Caco-2 (cell line): Measurements from ENCODE around the gene ANKRD30A. TPM values are rescaled to one million over a fixed set of nuclear protein-coding genes. Genes with fewer than 3 reads are reported as not detected.
"Not testable (repeated sequence)": the region's sequence is repeated elsewhere in the genome, so short reads cannot be mapped to it uniquely, and the experiment has no call there.

Experiments
- BruUV-seq: library from RNA; stranded (reverse); fragments of 400-500 nt; replicated peaks from 2 replicates; lab custom pipeline; 2021; lab: Mats Ljungman, UMichigan
- CTCF ChIA-PET: fragments of 300-600 bp; sonication (Branson Sonifier 250); formaldehyde crosslinking; loops from one replicate; lab custom pipeline; 2022; ENCODE audit warnings: antibody characterized with exemption; lab: Charles Lee
- POLR2A ChIA-PET: fragments of 300-600 bp; sonication (Branson Sonifier 250); formaldehyde crosslinking; loops from one replicate; lab custom pipeline; 2022; ENCODE audit warnings: antibody characterized with exemption; lab: Charles Lee
- DNase-seq, 2 experiments: peaks; one replicate each; pipeline versions ENCODE4 v3.0.0 to v3.0.0-alpha.2; 2020 to 2022
- H3K27me3 ChIP-seq: replicated peaks from 2 replicates; pipeline ENCODE4 v1.6.0; 2011; ENCODE audit warnings: low read length; ENCODE audit not compliant: control insufficient read depth, insufficient read depth
- H3K36me3 ChIP-seq: 2 replicates; pipeline ENCODE4 v1.5.1; 2011; ENCODE audit warnings: low read length; ENCODE audit not compliant: control insufficient read depth, insufficient read depth
- H3K4me1 ChIP-seq: fragments of 250-450 bp; sonication (Bioruptor Pico); 2 replicates; pipeline ENCODE4 v1.5.1; 2020; ENCODE audit warnings: mild to moderate bottlenecking
- H3K4me3 ChIP-seq: 2 replicates; pipeline ENCODE4 v1.5.1; 2011; ENCODE audit warnings: low read depth, mild to moderate bottlenecking, control low read depth, low read length
- H3K9me3 ChIP-seq: fragments of 250-450 bp; sonication (Bioruptor Pico); 2 replicates; pipeline ENCODE4 v1.5.1; 2020; ENCODE audit warnings: mild to moderate bottlenecking, moderate library complexity
- H3K27ac Mint-ChIP-seq: one replicate; pipeline ENCODE4 v1.8.0; 2022; ENCODE audit warnings: mixed read lengths; ENCODE audit not compliant: unreplicated experiment
- H3K27me3 Mint-ChIP-seq: one replicate; pipeline ENCODE4 v1.8.0; 2022; ENCODE audit warnings: mixed read lengths; ENCODE audit not compliant: insufficient read depth, unreplicated experiment
- H3K36me3 Mint-ChIP-seq: one replicate; pipeline ENCODE4 v1.8.0; 2022; ENCODE audit warnings: mild to moderate bottlenecking, mixed read lengths; ENCODE audit not compliant: insufficient read depth, unreplicated experiment
- H3K4me1 Mint-ChIP-seq: one replicate; pipeline ENCODE4 v1.8.0; 2022; ENCODE audit warnings: low read depth, mixed read lengths; ENCODE audit not compliant: unreplicated experiment
- H3K4me3 Mint-ChIP-seq: one replicate; pipeline ENCODE4 v1.8.0; 2022; ENCODE audit warnings: mild to moderate bottlenecking, moderate library complexity, mixed read lengths; ENCODE audit not compliant: unreplicated experiment
- H3K9me3 Mint-ChIP-seq: one replicate; pipeline ENCODE4 v1.8.0; 2022; ENCODE audit warnings: mixed read lengths; ENCODE audit not compliant: unreplicated experiment
- CTCF ChIP-seq, 2 experiments: fragments of 200-600 bp in 1 of 2; IDR thresholded peaks; 1 replicate in 1 of 2; 2 replicates in 1 of 2; pipeline versions ENCODE4 v1.5.1 to v1.8.0; 2011 to 2022; ENCODE audit warnings: antibody characterized with exemption in 1 of 2, control low read depth in 1 of 2, inconsistent platforms in 1 of 2, low read depth in 1 of 2, low read length in 1 of 2, mild to moderate bottlenecking in 1 of 2, moderate library complexity in 1 of 2; ENCODE audit not compliant: insufficient read depth in 1 of 2, severe bottlenecking in 1 of 2, unreplicated experiment in 1 of 2
- intact Hi-C: fragments of 100-400 bp; cut with micrococcal nuclease; formaldehyde crosslinking; loops from one replicate; pipeline ENCODE4 v1.10.0; 2022; ENCODE audit not compliant: unreplicated experiment
- total RNA-seq: library from RNA; stranded (reverse); gene quantifications from 2 replicates; pipeline ENCODE4 v1.2.3, GENCODE V29; 2022

Gene ANKRD30A
- total RNA-seq, 1 experiment from 2014 or later, result 0.14 TPM

GRCh38 chr10:37124532-37124931, 866 bp upstream of the ANKRD30A start:
- Mint-ChIP-seq H3K9me3 (no peaks in the 10 kb centered on the region), H3K4me1 (no peaks in the 10 kb centered on the region)

DNA sequence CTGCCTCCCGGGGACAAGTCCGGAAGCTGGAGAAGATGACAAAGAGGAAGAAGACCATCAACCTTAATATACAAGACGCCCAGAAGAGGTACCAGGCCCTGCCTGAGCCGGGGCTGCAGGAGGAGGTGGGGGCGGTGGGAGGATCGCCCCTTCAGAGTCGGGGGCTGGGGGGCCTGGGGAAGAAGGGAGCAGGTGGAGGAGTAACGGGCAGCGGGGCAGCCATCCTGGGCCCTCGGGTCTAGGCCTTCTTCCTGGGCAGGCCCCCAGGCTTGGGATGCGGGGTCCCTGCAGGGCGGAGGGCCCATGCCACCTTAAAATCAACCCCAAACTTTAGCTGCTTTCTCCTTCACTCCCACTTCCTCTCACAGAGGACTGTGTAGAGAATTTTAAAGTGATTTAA, 523 bp downstream of the ANKRD30A start:
- Histone ChIP-seq H3K27me3 (no peaks in the 10 kb centered on the region), H3K4me1 (no peaks in the 10 kb centered on the region), H3K9me3 (peaks cover 6% of the 10 kb centered on the region; the same call in 1 of the 2 replicates), H3K36me3 (no peaks in the 10 kb centered on the region), H3K4me3 (no peak overlapping the region)
- no peaks in the 10 kb centered on the region for H3K36me3 Mint-ChIP-seq
- H3K4me3 Mint-ChIP-seq, result no peak overlapping the region
- H3K27me3 Mint-ChIP-seq, result no peaks in the 10 kb centered on the region
- no peak for DNase-seq
- TF ChIP-seq CTCF (IDR thresholded peaks at IDR 0.05; ENCODE audit: insufficient read depth in 1 of 2, low read depth in 1 of 2, low read length in 1 of 2, severe bottlenecking in 1 of 2, unreplicated experiment in 1 of 2), result no peak
- H3K4me1 Mint-ChIP-seq, result no peaks in the 10 kb centered on the region
- no peaks in the 10 kb centered on the region for H3K9me3 Mint-ChIP-seq
- intact Hi-C loops, result no loop called here
- CTCF ChIA-PET, result interaction anchor here (0.7 kb wide), 1 partner anchor 341 kb away, joined by 3 read pairs; no protein-coding TSS in a partner anchor
- H3K27ac Mint-ChIP-seq, result no peak overlapping the region
- BruUV-seq, result no TSS peak
- POLR2A ChIA-PET, result no interaction called here

More at GRCh38 chr10:37124532-37124931, 866 bp upstream of the ANKRD30A start:
- no TSS peak for BruUV-seq
- Histone ChIP-seq H3K27me3 (no peaks in the 10 kb centered on the region), H3K4me1 (no peaks in the 10 kb centered on the region), H3K36me3 (no peaks in the 10 kb centered on the region), H3K4me3 (no peak overlapping the region), H3K9me3 (peaks cover 6% of the 10 kb centered on the region; the same call in 1 of the 2 replicates)
- CTCF ChIA-PET, result no interaction called here
- H3K36me3 Mint-ChIP-seq, result no peaks in the 10 kb centered on the region
- POLR2A ChIA-PET, result no interaction called here
- intact Hi-C loops, result no loop called here
- no peak for TF ChIP-seq CTCF (IDR thresholded peaks at IDR 0.05; ENCODE audit: insufficient read depth in 1 of 2, low read depth in 1 of 2, low read length in 1 of 2, severe bottlenecking in 1 of 2, unreplicated experiment in 1 of 2)
- H3K27me3 Mint-ChIP-seq, result no peaks in the 10 kb centered on the region
- H3K4me3 Mint-ChIP-seq, result no peak overlapping the region
- no peak overlapping the region for H3K27ac Mint-ChIP-seq
- no peak for DNase-seq

- TF ChIP-seq CTCF (IDR thresholded peaks at IDR 0.05; ENCODE audit: insufficient read depth in 1 of 2, low read depth in 1 of 2, low read length in 1 of 2, severe bottlenecking in 1 of 2, unreplicated experiment in 1 of 2), result peak; percentile 32 to 43
- Histone ChIP-seq H3K4me3 (no peak overlapping the region), H3K27me3 (no peaks in the 10 kb centered on the region), H3K9me3 (no peaks in the 10 kb centered on the region), H3K36me3 (no peaks in the 10 kb centered on the region), H3K4me1 (peaks cover 10% of the 10 kb centered on the region)
- Mint-ChIP-seq H3K4me3 (no peak overlapping the region), H3K27ac (no peak overlapping the region), H3K4me1 (peaks cover 14% of the 10 kb centered on the region), H3K27me3 (no peaks in the 10 kb centered on the region), H3K9me3 (peaks cover 10% of the 10 kb centered on the region), H3K36me3 (no peaks in the 10 kb centered on the region)
- intact Hi-C loops, result loop anchor here (1.0 kb wide), 3 partner anchors 112 to 608 kb away; no protein-coding TSS in a partner anchor
- ChIA-PET POLR2A (no interaction called here), CTCF (interaction anchor here (0.7 to 1.0 kb wide), 2 partner anchors 112 to 117 kb away, joined by 3 read pairs; no protein-coding TSS in a partner anchor)
- no TSS peak for BruUV-seq
- peak; percentile 70 to 71 for DNase-seq
These were observed 21.0 kb downstream of the ANKRD30A start for GRCh38 chr10:37146443-37146842.

DNA sequence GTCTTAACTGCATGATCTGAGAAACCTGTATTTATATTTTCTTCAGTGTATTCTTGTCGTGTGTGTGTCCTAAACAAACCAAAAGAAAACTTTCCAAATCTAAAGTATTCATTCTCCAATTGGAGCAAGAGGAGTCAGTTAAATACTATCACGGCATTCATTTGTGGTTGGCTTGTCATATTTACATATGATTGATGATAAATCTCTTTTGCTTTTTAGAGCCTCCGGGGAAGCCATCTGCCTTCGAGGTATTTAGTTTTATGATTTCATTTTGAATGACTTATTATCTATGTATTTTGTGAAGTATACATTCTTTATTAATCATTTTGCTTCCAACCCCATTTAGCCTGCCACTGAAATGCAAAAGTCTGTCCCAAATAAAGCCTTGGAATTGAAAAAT, 37.0 kb downstream of the ANKRD30A start:
- H3K27ac Mint-ChIP-seq, CTCF ChIA-PET, H3K27me3 Mint-ChIP-seq, intact Hi-C loops, H3K4me1 ChIP-seq, H3K9me3 ChIP-seq, H3K4me3 ChIP-seq, H3K36me3 ChIP-seq, H3K27me3 ChIP-seq, H3K36me3 Mint-ChIP-seq, DNase-seq, BruUV-seq, H3K4me3 Mint-ChIP-seq, H3K9me3 Mint-ChIP-seq, H3K4me1 Mint-ChIP-seq, POLR2A ChIA-PET: not testable (repeated sequence)

- H3K36me3 Mint-ChIP-seq, H3K4me1 Mint-ChIP-seq, H3K27ac Mint-ChIP-seq, H3K4me1 ChIP-seq, H3K9me3 Mint-ChIP-seq, H3K27me3 ChIP-seq, POLR2A ChIA-PET, H3K9me3 ChIP-seq, H3K4me3 Mint-ChIP-seq, CTCF ChIA-PET, H3K27me3 Mint-ChIP-seq, DNase-seq, H3K4me3 ChIP-seq, BruUV-seq, H3K36me3 ChIP-seq, intact Hi-C loops: not testable (repeated sequence)
These were observed 46.5 kb downstream of the ANKRD30A start for GRCh38 chr10:37171945-37172344.
